HCT116 (cell line): ENCODE data around the gene FGF14. TPM values are rescaled to one million over a fixed set of nuclear protein-coding genes. Genes with fewer than 3 reads are reported as not detected.

Source experiments
- ATAC-seq: fragments of 200-7000 bp; cut with Tn5 transposase; 2 replicates; pipeline ENCODE4 v1.9.1; 2020; ENCODE audit warnings: mild to moderate bottlenecking, moderate library complexity
- BruUV-seq: library from RNA; stranded (reverse); fragments of 400-500 nt; replicated peaks from 2 replicates; lab custom pipeline; 2021; lab: Mats Ljungman, UMichigan
- CTCF ChIA-PET: fragments of 300-600 bp; sonication (Branson Sonifier 250); formaldehyde crosslinking; loops from one replicate; lab custom pipeline; 2021; ENCODE audit warnings: antibody characterized with exemption; lab: Charles Lee
- POLR2A ChIA-PET: fragments of 300-600, 350-600 bp; sonication (Branson Sonifier 250); formaldehyde crosslinking; loops from one replicate; lab custom pipeline; 2021; ENCODE audit warnings: antibody characterized with exemption; lab: Charles Lee
- RAD21 ChIA-PET, 2 experiments: fragments of 300-600 bp; sonication (Branson Sonifier 250); formaldehyde crosslinking; loops; one replicate each; lab custom pipeline; 2023; ENCODE audit warnings: low total read pairs in 2 of 2; ENCODE audit not compliant: uncharacterized antibody in 2 of 2, unreplicated experiment in 2 of 2, low non-redundant PET in 1 of 2; lab: Charles Lee
- DNase-seq: peaks from one replicate; pipeline ENCODE4 v3.0.0-alpha.2; 2010; ENCODE audit warnings: low read depth, low spot score
- H2AFZ ChIP-seq: fragments of 200-600 bp; shearing (Covaris generic), sonication (generic); 2 replicates; pipeline ENCODE4 v1.6.1; 2017; ENCODE audit warnings: low read depth, mixed run types, mixed read lengths, antibody characterized with exemption, low read length; ENCODE audit not compliant: poor library complexity, severe bottlenecking
- H3K27ac ChIP-seq: 2 replicates; pipeline ENCODE4 v1.5.1; 2012; ENCODE audit warnings: low read depth, low read length
- H3K27me3 ChIP-seq: fragments of 200-600 bp; sonication (generic); 2 replicates; pipeline ENCODE4 v1.6.1; 2016; ENCODE audit warnings: mixed run types, low read length, mixed read lengths; ENCODE audit not compliant: insufficient read depth
- H3K36me3 ChIP-seq, 2 experiments: fragments of 200-500 bp in 1 of 2; fragments of 200-600 bp in 1 of 2; sonication (Bioruptor generic) in 1 of 2; sonication (generic) in 1 of 2; 2 replicates each; pipeline versions ENCODE4 v1.5.1 to v1.6.1; 2014 to 2016; ENCODE audit warnings: low read length in 2 of 2, inconsistent platforms in 1 of 2, mixed read lengths in 1 of 2, mixed run types in 1 of 2; ENCODE audit not compliant: insufficient read depth in 2 of 2, control insufficient read depth in 1 of 2
- H3K4me1 ChIP-seq, 2 experiments: fragments of 200-600 bp in 1 of 2; sonication (generic) in 1 of 2; 2 replicates each; pipeline versions ENCODE4 v1.5.1 to v1.6.1; 2012 to 2017; ENCODE audit warnings: low read length in 2 of 2, inconsistent platforms in 1 of 2, mild to moderate bottlenecking in 1 of 2, mixed read lengths in 1 of 2, mixed run types in 1 of 2, moderate library complexity in 1 of 2; ENCODE audit not compliant: insufficient read depth in 2 of 2, control insufficient read depth in 1 of 2
- H3K4me2 ChIP-seq: fragments of 200-600 bp; sonication (generic); 2 replicates; pipeline ENCODE4 v1.6.1; 2017; ENCODE audit warnings: mixed run types, low read length, mixed read lengths
- H3K4me3 ChIP-seq, 2 experiments: fragments of 200-600 bp in 1 of 2; sonication (generic) in 1 of 2; replicated peaks in 1 of 2; 2 replicates each; pipeline ENCODE4 v1.5.1; 2011 to 2016; ENCODE audit warnings: low read length in 2 of 2, control low read depth in 1 of 2, low read depth in 1 of 2, mild to moderate bottlenecking in 1 of 2, mixed read lengths in 1 of 2, mixed run types in 1 of 2
- H3K79me2 ChIP-seq: fragments of 200-600 bp; sonication (generic); 2 replicates; pipeline ENCODE4 v1.6.1; 2017; ENCODE audit warnings: mild to moderate bottlenecking, mixed run types, low read length, moderate library complexity, mixed read lengths; ENCODE audit not compliant: insufficient read depth
- H3K9ac ChIP-seq: fragments of 200-600 bp; sonication (generic); 2 replicates; pipeline ENCODE4 v1.6.1; 2016; ENCODE audit warnings: low read length, mixed read lengths
- H3K9me2 ChIP-seq: fragments of 200-600 bp; sonication (generic), shearing (Covaris generic); 2 replicates; pipeline ENCODE4 v1.6.1; 2017; ENCODE audit warnings: mixed run types, mild to moderate bottlenecking, moderate library complexity; ENCODE audit not compliant: insufficient read depth
- H3K9me3 ChIP-seq, 2 experiments: fragments of 200-500 bp in 1 of 2; fragments of 200-600 bp in 1 of 2; sonication (Bioruptor generic) in 1 of 2; sonication (generic) in 1 of 2; 2 replicates each; pipeline ENCODE4 v1.6.1; 2014 to 2017; ENCODE audit warnings: low read length in 2 of 2, mixed read lengths in 2 of 2, inconsistent platforms in 1 of 2, low read depth in 1 of 2, mild to moderate bottlenecking in 1 of 2, mixed run types in 1 of 2, moderate library complexity in 1 of 2; ENCODE audit not compliant: control insufficient read depth in 1 of 2, insufficient read depth in 1 of 2
- H4K20me1 ChIP-seq: fragments of 200-600 bp; sonication (generic), shearing (Covaris generic); 2 replicates; pipeline ENCODE4 v1.6.1; 2017; ENCODE audit warnings: mixed run types, mild to moderate bottlenecking, moderate library complexity; ENCODE audit not compliant: insufficient read depth
- CEBPB ChIP-seq: IDR thresholded peaks from 2 replicates; pipeline ENCODE4 v1.6.1; 2012; ENCODE audit warnings: low read depth
- EGR1 ChIP-seq: IDR thresholded peaks from 2 replicates; pipeline ENCODE4 v1.6.1; 2012; ENCODE audit warnings: low read depth
- FOSL1 ChIP-seq: IDR thresholded peaks from 2 replicates; pipeline ENCODE4 v1.6.1; 2012; ENCODE audit warnings: low read depth
- MAX ChIP-seq: IDR thresholded peaks from 2 replicates; pipeline ENCODE4 v1.6.1; 2012
- POLR2A ChIP-seq: IDR thresholded peaks from 2 replicates; pipeline ENCODE4 v1.7.0; 2011; ENCODE audit warnings: borderline replicate concordance; ENCODE audit not compliant: insufficient read depth, insufficient read length; ENCODE audit errors: extremely low read depth
- TCF7L2 ChIP-seq: IDR thresholded peaks from 2 replicates; pipeline ENCODE4 v1.7.0; 2011; ENCODE audit warnings: borderline replicate concordance, inconsistent platforms; ENCODE audit not compliant: insufficient read depth, insufficient read length; ENCODE audit errors: extremely low read depth
- YY1 ChIP-seq: IDR thresholded peaks from 2 replicates; pipeline ENCODE4 v1.6.1; 2011; ENCODE audit warnings: low read length, low read depth, moderate library complexity, mild to moderate bottlenecking; ENCODE audit not compliant: insufficient replicate concordance; ENCODE audit errors: extremely low read depth
- ZBTB33 ChIP-seq: IDR thresholded peaks from 2 replicates; pipeline ENCODE4 v1.6.1; 2011; ENCODE audit warnings: mild to moderate bottlenecking, low read length, moderate library complexity; ENCODE audit not compliant: insufficient replicate concordance; ENCODE audit errors: extremely low read depth
- ZFX ChIP-seq: fragments of 450-650 bp; IDR thresholded peaks from 2 replicates; pipeline ENCODE4 v1.6.1; 2017
- intact Hi-C: fragments of 100-400 bp; cut with micrococcal nuclease; formaldehyde crosslinking; loops from 2 replicates; pipeline ENCODE4 v1.10.0; 2022
- total RNA-seq: library from RNA; stranded (reverse); gene quantifications from one replicate; pipeline ENCODE4 v1.2.1, GENCODE V29; 2021; ENCODE audit not compliant: unreplicated experiment

The FGF14 gene
- total RNA-seq, 1 experiment from 2014 or later, result not detected

- H3K79me2 ChIP-seq, result no peaks in the 10 kb centered on the region
- no peak overlapping the region for H3K4me3 ChIP-seq
- ATAC-seq (no peak), DNase-seq (no peak)
- intact Hi-C loops, result no loop called here
- no peaks in the 10 kb centered on the region for H3K9me2 ChIP-seq
- no peaks in the 10 kb centered on the region for H3K36me3 ChIP-seq
- POLR2A ChIA-PET, result no interaction called here
- H3K9ac ChIP-seq, result no peak overlapping the region
- CTCF ChIA-PET, result no interaction called here
- no peaks in the 10 kb centered on the region for H3K27me3 ChIP-seq
- H2AFZ ChIP-seq, result no peak overlapping the region
- no peak overlapping the region for H3K4me2 ChIP-seq
- H3K9me3 ChIP-seq, result peaks cover 0 to 10% of the 10 kb centered on the region in 2 experiments; a peak in 1 of 4 replicates
- no peaks in the 10 kb centered on the region for H4K20me1 ChIP-seq
- no peak overlapping the region for H3K27ac ChIP-seq
- TF ChIP-seq YY1 (no peak), CEBPB (no peak), TCF7L2 (no peak), ZBTB33 (no peak), MAX (no peak), POLR2A (no peak), FOSL1 (no peak), ZFX (no peak), EGR1 (no peak)
- TF ChIP-seq, all 23 proteins: peak for 0
- RAD21 ChIA-PET, result no interaction called here
- no TSS peak for BruUV-seq
- H3K4me1 ChIP-seq, result no peaks in the 10 kb centered on the region
Measured at GRCh38 chr13:101728021-101728420, 673.8 kb downstream of the FGF14 start.
